GM12874 (cell line): Measurements from ENCODE around the gene RPEL1.

Experiments used
- CTCF ChIP-seq: IDR thresholded peaks from 2 replicates; pipeline ENCODE4 v1.5.1; 2011; ENCODE audit warnings: low read depth, mild to moderate bottlenecking, control low read depth, low read length, moderate library complexity; ENCODE audit not compliant: insufficient read depth

The RPEL1 gene

GRCh38 chr10:103254113-103254512 lies 8.4 kb downstream of the RPEL1 start:
- TF ChIP-seq CTCF = no peak

- no peak for TF ChIP-seq CTCF
These were observed 9.0 kb downstream of the RPEL1 start for GRCh38 chr10:103254538-103255325.

GRCh38 chr10:103256613-103257012 lies 10.9 kb downstream of the RPEL1 start:
- TF ChIP-seq CTCF = no peak

- TF ChIP-seq CTCF = no peak
These were observed 12.1 kb downstream of the RPEL1 start for GRCh38 chr10:103257812-103258211.

- TF ChIP-seq CTCF = no peak
These were observed 14.3 kb downstream of the RPEL1 start for GRCh38 chr10:103259989-103260388.

- TF ChIP-seq CTCF = no peak
These were observed 16.5 kb downstream of the RPEL1 start for GRCh38 chr10:103262229-103262628.

- TF ChIP-seq CTCF = no peak
These were observed 20.1 kb downstream of the RPEL1 start for GRCh38 chr10:103265717-103266329.
